Keratinocyte (primary cell): Measurements from ENCODE around the gene THRAP3. TPM values are rescaled to one million over a fixed set of nuclear protein-coding genes. Genes with fewer than 3 reads are reported as not detected.
A peak's percentile ranks its signal among the peaks of the same experiment; 100 is the strongest.

Experiments
- DNase-seq: peaks from one replicate; pipeline ENCODE4 v3.0.0-alpha.2; 2011; ENCODE audit warnings: low read depth, missing footprints, low spot score
- FAIRE-seq: peaks from 2 replicates; lab custom pipeline; 2011; peaks lifted over from hg19 to GRCh38; lab: Jason Lieb, UNC
- H2AFZ ChIP-seq: 2 replicates; pipeline ENCODE4 v1.6.0; 2012; ENCODE audit warnings: low read length, control low read depth, inconsistent platforms; ENCODE audit not compliant: control insufficient read depth
- H3K27ac ChIP-seq: 2 replicates; pipeline ENCODE4 v1.5.1; 2011; ENCODE audit warnings: low read length; ENCODE audit not compliant: control insufficient read depth, insufficient read depth
- H3K27me3 ChIP-seq: 3 replicates; pipeline ENCODE4 v1.6.0; 2011; ENCODE audit warnings: low read length; ENCODE audit not compliant: control insufficient read depth, insufficient read depth; ENCODE audit errors: extremely low read depth
- H3K36me3 ChIP-seq, 2 experiments: 2 replicates in 1 of 2; 3 replicates in 1 of 2; pipeline ENCODE4 v1.5.1; 2011; ENCODE audit warnings: low read length in 2 of 2, mild to moderate bottlenecking in 1 of 2; ENCODE audit not compliant: control insufficient read depth in 2 of 2, insufficient read depth in 2 of 2; ENCODE audit errors: extremely low read depth in 1 of 2
- H3K4me1 ChIP-seq: 3 replicates; pipeline ENCODE4 v1.5.1; 2011; ENCODE audit warnings: low read length; ENCODE audit not compliant: control insufficient read depth, insufficient read depth; ENCODE audit errors: extremely low read depth
- H3K4me2 ChIP-seq: 3 replicates; pipeline ENCODE4 v1.6.0; 2011; ENCODE audit warnings: low read depth, low read length; ENCODE audit not compliant: control insufficient read depth, insufficient read depth; ENCODE audit errors: extremely low read depth
- H3K4me3 ChIP-seq, 3 experiments: fragments of 200-600 bp in 1 of 3; sonication (generic) in 1 of 3; 2 replicates in 2 of 3; 3 replicates in 1 of 3; pipeline ENCODE4 v1.5.1; 2011 to 2016; ENCODE audit warnings: low read length in 3 of 3, mild to moderate bottlenecking in 3 of 3, control low read depth in 2 of 3, inconsistent platforms in 1 of 3, low read depth in 1 of 3, mixed read lengths in 1 of 3, mixed run types in 1 of 3, moderate library complexity in 1 of 3; ENCODE audit not compliant: control insufficient read depth in 2 of 3, insufficient read depth in 2 of 3; ENCODE audit errors: extremely low read depth in 1 of 3
- H3K79me2 ChIP-seq: 2 replicates; pipeline ENCODE4 v1.6.0; 2012; ENCODE audit warnings: low read length; ENCODE audit not compliant: control insufficient read depth, insufficient read depth
- H3K9ac ChIP-seq: 3 replicates; pipeline ENCODE4 v1.6.0; 2011; ENCODE audit warnings: low read length; ENCODE audit not compliant: control insufficient read depth, insufficient read depth; ENCODE audit errors: extremely low read depth
- H3K9me1 ChIP-seq: 3 replicates; pipeline ENCODE4 v1.6.0; 2011; ENCODE audit warnings: low read length; ENCODE audit not compliant: control insufficient read depth, insufficient read depth; ENCODE audit errors: extremely low read depth
- H3K9me3 ChIP-seq: 2 replicates; pipeline ENCODE4 v1.5.1; 2012; ENCODE audit warnings: low read depth, low read length; ENCODE audit not compliant: control insufficient read depth
- H4K20me1 ChIP-seq: 3 replicates; pipeline ENCODE4 v1.6.0; 2011; ENCODE audit warnings: low read length; ENCODE audit not compliant: control insufficient read depth, insufficient read depth; ENCODE audit errors: extremely low read depth
- CTCF ChIP-seq, 3 experiments: IDR thresholded peaks in 1 of 3; conservative IDR thresholded peaks in 1 of 3; optimal IDR thresholded peaks in 1 of 3; 2 replicates in 2 of 3; 3 replicates in 1 of 3; pipeline versions ENCODE3 to v1.5.1; 2011; ENCODE audit warnings: low read length in 3 of 3, mild to moderate bottlenecking in 3 of 3, moderate library complexity in 2 of 3, control low read depth in 1 of 3, inconsistent platforms in 1 of 3; ENCODE audit not compliant: insufficient read depth in 2 of 3; ENCODE audit errors: extremely low read depth in 1 of 3
- EZH2 ChIP-seq: IDR thresholded peaks from one replicate; pipeline ENCODE4 v1.6.1; 2012; ENCODE audit warnings: inconsistent platforms, mild to moderate bottlenecking, low read length, moderate library complexity
- dilution Hi-C: fragments of 300-500 bp; cut with MboI; formaldehyde crosslinking; loops from one replicate; pipeline ENCODE4 v1.7.0; 2020; ENCODE audit warnings: low sequenced_read_pairs; ENCODE audit not compliant: extremely low pct_ligation_motif_present
- polyA plus RNA-seq, 5 experiments: library from polyadenylated mRNA; depleted of rRNA in 3 of 5; stranded (reverse) in 3 of 5; stranded (forward) in 1 of 5; unstranded in 1 of 5; fragments of >200 nt; gene quantifications; 1 replicate in 1 of 5; 2 replicates in 3 of 5; 3 replicates in 1 of 5; pipeline versions ENCODE4 v1.2.1 to v1.2.3, GENCODE V29; 2011 to 2012; ENCODE audit warnings: missing spikeins in 2 of 5, low read depth in 1 of 5, low replicate concordance in 1 of 5

THRAP3 gene
- polyA plus RNA-seq, 1 donor (not counting 4 experiments of a cell fraction or from before 2014, with no cell fraction given): 79.6 TPM

- no peak for FAIRE-seq
- H3K9ac ChIP-seq: no peak overlapping the region
- H3K36me3 ChIP-seq: no peaks in the 10 kb centered on the region
- no peak overlapping the region for H3K4me2 ChIP-seq
- no peaks in the 10 kb centered on the region for H3K9me1 ChIP-seq
- H4K20me1 ChIP-seq: no peaks in the 10 kb centered on the region
- peaks cover 17% of the 10 kb centered on the region for H3K4me1 ChIP-seq
- H3K9me3 ChIP-seq: no peaks in the 10 kb centered on the region
- H3K27ac ChIP-seq: no peak overlapping the region
- no peaks in the 10 kb centered on the region for H3K79me2 ChIP-seq
- no peaks in the 10 kb centered on the region for H3K27me3 ChIP-seq
- no peak overlapping the region for H2AFZ ChIP-seq
- H3K4me3 ChIP-seq: no peak overlapping the region
- dilution Hi-C loops: no loop called here
- no peak for TF ChIP-seq CTCF (optimal IDR thresholded peaks at IDR 0.05 in 1 of 3, IDR thresholded peaks at IDR 0.05 in 1 of 3, conservative IDR thresholded peaks at IDR 0.05 in 1 of 3; ENCODE audit: extremely low read depth in 1 of 3, insufficient read depth in 2 of 3, low read length in 3 of 3)
- TF ChIP-seq EZH2: no peak
- DNase-seq: no peak
Observed at GRCh38 chr1:36198641-36199040, 25.6 kb upstream of the THRAP3 start.

DNA sequence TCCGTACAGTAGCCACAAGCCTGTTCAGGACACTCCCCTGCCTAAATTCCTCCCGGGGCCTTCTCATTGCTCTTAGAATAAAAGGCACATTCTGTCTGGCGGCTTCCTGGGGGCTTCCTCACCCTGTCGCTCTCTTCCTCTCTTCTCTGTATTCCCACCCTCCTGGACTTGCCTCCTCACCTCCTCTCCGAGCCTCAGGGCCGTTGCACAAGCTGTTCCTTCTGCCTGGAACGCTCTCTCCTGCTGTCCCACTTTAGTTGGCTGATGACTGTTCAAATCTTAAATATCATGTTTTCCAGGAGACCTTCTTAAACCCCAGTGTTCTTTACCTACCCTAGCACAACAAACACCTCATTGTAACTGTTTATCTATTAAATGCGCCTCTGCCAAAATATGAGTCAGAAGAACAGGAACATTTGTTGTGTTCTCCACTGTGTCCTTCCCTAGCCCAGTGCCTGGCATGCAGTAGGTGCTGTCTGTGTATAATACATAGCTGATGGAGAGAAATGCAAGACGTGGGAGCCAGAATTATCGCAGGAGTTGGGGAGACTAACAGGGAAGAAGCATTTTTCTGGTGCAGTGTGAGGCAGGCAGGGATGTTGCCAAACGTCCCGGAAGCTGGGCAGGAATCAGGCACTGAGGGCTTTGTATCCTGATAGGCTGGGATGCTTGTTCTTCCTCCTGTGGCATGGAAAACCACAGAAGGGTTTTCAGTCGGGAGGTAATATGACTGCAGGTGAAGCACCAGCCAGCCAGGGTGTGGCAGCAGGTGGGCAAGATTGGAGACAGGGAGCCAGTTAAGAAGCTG, 24.1 kb upstream of the THRAP3 start:
- TF ChIP-seq CTCF (optimal IDR thresholded peaks at IDR 0.05 in 1 of 3, IDR thresholded peaks at IDR 0.05 in 1 of 3, conservative IDR thresholded peaks at IDR 0.05 in 1 of 3; ENCODE audit: extremely low read depth in 1 of 3, insufficient read depth in 2 of 3, low read length in 3 of 3): peak in 1 of 3 experiments; percentile 29
- no peak for TF ChIP-seq EZH2
- no peak overlapping the region for H3K4me3 ChIP-seq
- peaks cover 17% of the 10 kb centered on the region for H3K4me1 ChIP-seq
- H3K9me1 ChIP-seq: no peaks in the 10 kb centered on the region
- H3K27ac ChIP-seq: peak overlapping the region; percentile 45
- H3K9me3 ChIP-seq: no peaks in the 10 kb centered on the region
- peak overlapping the region; percentile 43 for H3K9ac ChIP-seq
- peak; percentile 51 for FAIRE-seq
- H3K36me3 ChIP-seq: no peaks in the 10 kb centered on the region
- H3K4me2 ChIP-seq: peak overlapping the region; percentile 35
- no peaks in the 10 kb centered on the region for H3K79me2 ChIP-seq
- no peaks in the 10 kb centered on the region for H4K20me1 ChIP-seq
- peak overlapping the region; percentile 66 for H2AFZ ChIP-seq
- DNase-seq: no peak
- H3K27me3 ChIP-seq: no peaks in the 10 kb centered on the region
- dilution Hi-C loops: no loop called here
